ENCODE results near the gene MALL.
"Not testable (repeated sequence)": the region's sequence is repeated elsewhere in the genome, so short reads cannot be mapped to it uniquely, and the experiment has no call there.

Gene MALL

GRCh38 chr2:110115291-110116032, at the start of gene MALL:
Gene MALL, minus strand, starts transcription at chr2:110115822. Its CDS starts 30 bp downstream, at chr2:110115792.
- H3K9ac ChIP-seq (ENCODE audit: low read depth, low read length), result peak within 1 kb of the TSS; percentile 60; the same call in 1 of the 2 replicates
- no peaks in the 10 kb centered on the region for H3K9me3 ChIP-seq (ENCODE audit: control insufficient read depth, insufficient read depth, low read length)
- H3K36me3 ChIP-seq (ENCODE audit: insufficient read depth, low read length), result no peaks in the 10 kb centered on the region
- no peaks in the 10 kb centered on the region for H3K4me1 ChIP-seq (ENCODE audit: insufficient read depth, low read length)

GRCh38 chr2:110157153-110157793, 41.7 kb upstream of the MALL start:
- Histone ChIP-seq H3K4me1 (ENCODE audit: insufficient read depth, low read length) (no peaks in the 10 kb centered on the region), H3K36me3 (ENCODE audit: insufficient read depth, low read length) (0 out of 2 replicates have a peak, but pooled peaks cover 3% of the 10 kb centered on the region), H3K9ac (ENCODE audit: low read depth, low read length) (no peak overlapping the region), H3K9me3 (ENCODE audit: control insufficient read depth, insufficient read depth, low read length) (peaks cover 4% of the 10 kb centered on the region; the same call in 1 of the 2 replicates)

DNA sequence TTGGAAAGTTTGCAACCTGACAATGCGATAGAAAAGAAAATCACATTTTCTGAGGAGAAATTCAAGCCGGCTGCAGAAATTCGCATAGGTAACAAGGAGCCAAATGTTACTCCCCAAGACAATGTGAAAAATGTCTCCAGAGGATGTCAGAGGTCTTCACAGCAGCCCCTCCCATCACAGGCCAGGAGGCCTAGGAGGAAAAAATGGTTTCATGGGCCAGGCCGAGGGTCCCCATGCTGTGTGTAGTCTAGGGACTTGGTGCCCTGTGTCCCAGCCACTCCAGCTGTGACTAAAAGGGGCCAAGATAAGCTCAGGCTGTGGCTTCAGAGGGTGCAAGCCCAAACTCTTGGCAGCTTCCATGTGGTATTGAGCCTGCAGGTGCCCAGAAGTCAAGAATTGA, 39.2 kb upstream of the MALL start:
- not testable (repeated sequence) for H3K4me1 ChIP-seq (ENCODE audit: insufficient read depth, low read length); H3K9me3 ChIP-seq (ENCODE audit: control insufficient read depth, insufficient read depth, low read length); H3K9ac ChIP-seq (ENCODE audit: low read depth, low read length); H3K36me3 ChIP-seq (ENCODE audit: insufficient read depth, low read length)

- H3K36me3 ChIP-seq (ENCODE audit: insufficient read depth, low read length); H3K4me1 ChIP-seq (ENCODE audit: insufficient read depth, low read length); H3K9me3 ChIP-seq (ENCODE audit: control insufficient read depth, insufficient read depth, low read length); H3K9ac ChIP-seq (ENCODE audit: low read depth, low read length): not testable (repeated sequence)
These were observed 38.6 kb upstream of the MALL start for GRCh38 chr2:110154188-110154587.

DNA sequence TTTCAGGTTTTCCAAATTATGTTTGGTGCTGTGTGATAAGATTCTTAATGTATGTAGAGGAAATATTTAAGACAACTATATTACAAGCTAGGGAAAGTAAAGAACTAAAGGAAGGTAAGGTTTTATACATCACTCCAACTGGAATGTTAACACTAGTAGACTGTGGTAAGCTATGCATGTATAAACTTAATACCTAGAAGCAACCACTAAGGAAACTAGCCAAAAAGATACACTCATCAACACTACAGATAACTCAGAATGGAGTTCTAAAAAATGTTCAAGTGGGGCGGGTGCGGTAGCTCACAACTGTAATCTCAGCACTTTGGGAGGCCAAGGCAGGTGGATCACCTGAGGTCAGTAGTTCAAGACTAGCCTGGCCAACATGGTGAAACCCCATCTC, 37.8 kb upstream of the MALL start:
- Histone ChIP-seq H3K9ac (ENCODE audit: low read depth, low read length) (no peak overlapping the region), H3K4me1 (ENCODE audit: insufficient read depth, low read length) (no peaks in the 10 kb centered on the region)

GRCh38 chr2:110152943-110153342, 37.3 kb upstream of the MALL start:
- Histone ChIP-seq H3K4me1 (ENCODE audit: insufficient read depth, low read length) (no peaks in the 10 kb centered on the region), H3K36me3 (ENCODE audit: insufficient read depth, low read length) (0 out of 2 replicates have a peak, but pooled peaks cover 3% of the 10 kb centered on the region), H3K9ac (ENCODE audit: low read depth, low read length) (no peak overlapping the region), H3K9me3 (ENCODE audit: control insufficient read depth, insufficient read depth, low read length) (peaks cover 7% of the 10 kb centered on the region; the same call in 1 of the 2 replicates)

More for the DNA sequence above, 37.8 kb upstream of the MALL start:
- H3K36me3 ChIP-seq (ENCODE audit: insufficient read depth, low read length), result 0 out of 2 replicates have a peak, but pooled peaks cover 3% of the 10 kb centered on the region
- H3K9me3 ChIP-seq (ENCODE audit: control insufficient read depth, insufficient read depth, low read length), result peaks cover 4% of the 10 kb centered on the region; the same call in 1 of the 2 replicates

GRCh38 chr2:110149330-110150220, 34.0 kb upstream of the MALL start:
- Histone ChIP-seq H3K9ac (ENCODE audit: low read depth, low read length) (no peak overlapping the region), H3K4me1 (ENCODE audit: insufficient read depth, low read length) (no peaks in the 10 kb centered on the region), H3K9me3 (ENCODE audit: control insufficient read depth, insufficient read depth, low read length) (0 out of 2 replicates have a peak, but pooled peaks cover 5% of the 10 kb centered on the region), H3K36me3 (ENCODE audit: insufficient read depth, low read length) (no peaks in the 10 kb centered on the region)

GRCh38 chr2:110146945-110147332, 31.3 kb upstream of the MALL start:
- Histone ChIP-seq H3K9ac (ENCODE audit: low read depth, low read length) (no peak overlapping the region), H3K9me3 (ENCODE audit: control insufficient read depth, insufficient read depth, low read length) (0 out of 2 replicates have a peak, but pooled peaks cover 5% of the 10 kb centered on the region), H3K36me3 (ENCODE audit: insufficient read depth, low read length) (no peaks in the 10 kb centered on the region), H3K4me1 (ENCODE audit: insufficient read depth, low read length) (no peaks in the 10 kb centered on the region)

- Histone ChIP-seq H3K9me3 (ENCODE audit: control insufficient read depth, insufficient read depth, low read length) (0 out of 2 replicates have a peak, but pooled peaks cover 5% of the 10 kb centered on the region), H3K4me1 (ENCODE audit: insufficient read depth, low read length) (no peaks in the 10 kb centered on the region), H3K36me3 (ENCODE audit: insufficient read depth, low read length) (no peaks in the 10 kb centered on the region), H3K9ac (ENCODE audit: low read depth, low read length) (no peak overlapping the region)
These were observed 30.7 kb upstream of the MALL start for GRCh38 chr2:110146183-110146944.

GRCh38 chr2:110143982-110144381, 28.4 kb upstream of the MALL start:
- Histone ChIP-seq H3K9ac (ENCODE audit: low read depth, low read length) (no peak overlapping the region), H3K4me1 (ENCODE audit: insufficient read depth, low read length) (no peaks in the 10 kb centered on the region), H3K36me3 (ENCODE audit: insufficient read depth, low read length) (no peaks in the 10 kb centered on the region), H3K9me3 (ENCODE audit: control insufficient read depth, insufficient read depth, low read length) (0 out of 2 replicates have a peak, but pooled peaks cover 5% of the 10 kb centered on the region)

DNA sequence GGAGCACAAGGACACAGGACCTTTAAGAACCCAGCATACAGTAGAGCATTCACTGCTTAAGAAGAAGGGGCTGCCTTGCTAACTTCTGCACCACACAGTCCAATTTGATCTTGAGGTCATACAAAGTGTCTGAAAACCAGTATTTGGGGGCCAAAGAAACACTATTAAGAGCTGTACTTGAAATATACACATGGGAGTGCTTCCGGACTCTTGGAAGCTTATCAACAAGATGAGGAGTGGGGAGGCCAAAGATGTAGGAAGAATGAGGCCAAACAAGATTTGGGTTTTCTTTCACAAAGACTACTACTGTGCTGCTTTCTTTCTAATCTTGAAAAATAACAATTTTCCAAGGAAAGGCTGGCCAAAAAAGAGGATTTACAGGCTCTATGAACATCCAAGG, 24.8 kb upstream of the MALL start:
- Histone ChIP-seq H3K4me1 (ENCODE audit: insufficient read depth, low read length) (no peaks in the 10 kb centered on the region), H3K9me3 (ENCODE audit: control insufficient read depth, insufficient read depth, low read length) (no peaks in the 10 kb centered on the region), H3K36me3 (ENCODE audit: insufficient read depth, low read length) (no peaks in the 10 kb centered on the region), H3K9ac (ENCODE audit: low read depth, low read length) (no peak overlapping the region)

GRCh38 chr2:110134025-110134424, 18.4 kb upstream of the MALL start:
- Histone ChIP-seq H3K4me1 (ENCODE audit: insufficient read depth, low read length) (no peaks in the 10 kb centered on the region), H3K9me3 (ENCODE audit: control insufficient read depth, insufficient read depth, low read length) (no peaks in the 10 kb centered on the region), H3K9ac (ENCODE audit: low read depth, low read length) (no peak overlapping the region), H3K36me3 (ENCODE audit: insufficient read depth, low read length) (no peaks in the 10 kb centered on the region)

DNA sequence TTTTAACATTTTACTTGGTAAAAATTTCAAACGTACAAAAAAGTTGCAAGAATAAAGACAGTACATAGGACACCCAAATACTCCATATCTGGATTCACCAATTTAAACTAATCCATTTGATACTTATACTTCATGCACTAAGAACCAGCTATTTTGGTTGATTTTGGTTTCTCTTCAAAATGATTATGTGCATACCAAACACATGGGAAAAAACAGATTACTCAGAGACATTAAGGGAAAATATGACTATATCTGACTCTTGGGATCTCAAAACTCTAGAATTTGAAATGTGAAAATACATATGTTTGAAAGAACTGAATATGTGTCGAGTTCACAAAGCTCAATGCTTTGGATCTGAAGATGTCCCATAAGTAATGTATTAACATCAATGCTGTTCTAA, 15.5 kb upstream of the MALL start:
- Histone ChIP-seq H3K9me3 (ENCODE audit: control insufficient read depth, insufficient read depth, low read length) (no peaks in the 10 kb centered on the region), H3K36me3 (ENCODE audit: insufficient read depth, low read length) (no peaks in the 10 kb centered on the region), H3K9ac (ENCODE audit: low read depth, low read length) (no peak overlapping the region), H3K4me1 (ENCODE audit: insufficient read depth, low read length) (no peaks in the 10 kb centered on the region)

DNA sequence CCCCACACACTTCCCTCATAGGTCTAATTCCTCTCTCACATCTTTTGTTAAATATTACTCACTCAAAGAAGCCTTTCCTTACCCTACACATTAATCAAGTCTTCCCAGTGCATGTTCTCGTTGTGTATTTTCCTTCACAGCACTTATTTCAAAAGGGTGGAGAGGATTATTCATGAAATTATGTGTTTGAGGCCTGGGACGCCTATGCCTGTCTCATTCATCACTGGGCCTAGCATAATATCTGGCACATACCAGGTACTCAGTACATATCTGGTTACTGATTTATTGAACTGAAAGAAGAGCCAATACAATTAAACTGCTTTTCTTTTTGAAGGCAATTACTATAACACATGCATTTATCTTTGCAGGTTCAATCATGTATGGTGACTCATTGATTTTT, 15.1 kb upstream of the MALL start:
- Histone ChIP-seq H3K4me1 (ENCODE audit: insufficient read depth, low read length) (no peaks in the 10 kb centered on the region), H3K9me3 (ENCODE audit: control insufficient read depth, insufficient read depth, low read length) (no peaks in the 10 kb centered on the region), H3K36me3 (ENCODE audit: insufficient read depth, low read length) (no peaks in the 10 kb centered on the region), H3K9ac (ENCODE audit: low read depth, low read length) (no peak overlapping the region)

Measured in ES-I3 (cell line).